Stomach smooth muscle (tissue), 2 donors: Measurements from ENCODE around the gene RNU1-2.
A peak's percentile ranks its signal among the peaks of the same experiment; 100 is the strongest.
"Not testable (repeated sequence)": the region's sequence is repeated elsewhere in the genome, so short reads cannot be mapped to it uniquely, and the experiment has no call there.

Experiments
- H3K27ac ChIP-seq: one replicate; pipeline ENCODE4 v1.7.0; 2013; ENCODE audit warnings: mild to moderate bottlenecking, low read length, inconsistent platforms
- H3K27me3 ChIP-seq, 2 donors: one replicate each; pipeline ENCODE4 v1.7.0; 2013; ENCODE audit warnings: low read length in 2 of 2; ENCODE audit not compliant: insufficient read depth in 2 of 2, control insufficient read depth in 1 of 2
- H3K36me3 ChIP-seq, 2 donors: one replicate each; pipeline ENCODE4 v1.7.0; 2013; ENCODE audit warnings: low read length in 2 of 2; ENCODE audit not compliant: control insufficient read depth in 2 of 2, insufficient read depth in 2 of 2
- H3K4me1 ChIP-seq: one replicate; pipeline ENCODE4 v1.7.0; 2013; ENCODE audit warnings: low read length; ENCODE audit not compliant: control insufficient read depth, insufficient read depth
- H3K4me3 ChIP-seq, 2 donors: one replicate each; pipeline ENCODE4 v1.7.0; 2013; ENCODE audit warnings: low read length in 2 of 2
- H3K9ac ChIP-seq, 2 donors: one replicate each; pipeline ENCODE4 v1.7.0; 2013; ENCODE audit warnings: low read length in 2 of 2, mild to moderate bottlenecking in 1 of 2
- H3K9me3 ChIP-seq, 2 donors: one replicate each; pipeline ENCODE4 v1.7.0; 2013; ENCODE audit warnings: low read length in 2 of 2; ENCODE audit not compliant: control insufficient read depth in 2 of 2
- donor health status: healthy.
- donor health status: Pancreatic carcinoma.

Gene RNU1-2

DNA sequence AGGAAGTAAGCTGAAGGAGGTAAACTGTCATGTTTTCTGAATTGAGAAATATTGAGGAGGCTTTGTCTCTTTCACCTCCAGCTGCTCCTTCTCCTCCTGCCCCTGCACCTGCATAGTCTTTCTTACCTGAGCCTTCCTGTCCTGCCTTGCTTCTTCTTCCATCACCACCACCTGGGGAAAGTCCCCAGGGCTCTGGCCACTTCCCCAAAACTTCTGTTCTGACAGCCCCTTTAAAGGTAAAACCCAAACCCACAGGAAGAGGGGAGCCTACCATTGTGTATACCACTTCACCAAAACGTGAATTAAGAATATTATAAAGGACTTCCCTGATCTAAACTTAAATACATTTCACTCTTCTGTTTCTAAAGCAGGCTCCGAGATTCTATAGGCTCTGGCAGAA, 5.6 kb downstream of the RNU1-2 start:
- not testable (repeated sequence) for H3K36me3 ChIP-seq, H3K27me3 ChIP-seq, H3K9me3 ChIP-seq, H3K4me3 ChIP-seq, H3K27ac ChIP-seq, H3K9ac ChIP-seq
- peaks cover 12% of the 10 kb centered on the region for H3K4me1 ChIP-seq

DNA sequence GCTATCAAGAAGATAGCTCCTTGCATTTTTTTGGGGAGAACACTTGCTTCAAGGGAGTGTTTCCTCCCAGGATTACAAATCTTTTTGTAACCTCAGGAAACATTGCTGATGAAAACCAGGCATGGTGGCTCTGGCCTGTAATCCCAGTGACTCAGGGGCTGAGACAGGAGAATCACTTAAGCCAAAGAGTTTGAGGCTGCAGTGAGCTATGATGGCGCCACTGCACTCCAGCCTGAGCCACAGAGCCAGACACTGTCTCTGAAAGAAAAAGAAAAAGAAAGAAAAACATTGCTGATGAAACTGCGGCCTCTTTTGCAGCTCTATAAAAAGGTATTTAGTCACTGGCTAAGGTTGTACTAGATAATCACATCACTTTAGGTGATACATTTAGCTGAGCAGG, 7.3 kb downstream of the RNU1-2 start:
- H3K27ac ChIP-seq, result peak overlapping the region; percentile 100
- H3K36me3 ChIP-seq, result no peaks in the 10 kb centered on the region
- no peaks in the 10 kb centered on the region for H3K27me3 ChIP-seq
- H3K4me3 ChIP-seq, result no peak overlapping the region
- H3K9ac ChIP-seq, result no peak overlapping the region
- H3K4me1 ChIP-seq, result peaks cover 11% of the 10 kb centered on the region
- H3K9me3 ChIP-seq, result no peaks in the 10 kb centered on the region

DNA sequence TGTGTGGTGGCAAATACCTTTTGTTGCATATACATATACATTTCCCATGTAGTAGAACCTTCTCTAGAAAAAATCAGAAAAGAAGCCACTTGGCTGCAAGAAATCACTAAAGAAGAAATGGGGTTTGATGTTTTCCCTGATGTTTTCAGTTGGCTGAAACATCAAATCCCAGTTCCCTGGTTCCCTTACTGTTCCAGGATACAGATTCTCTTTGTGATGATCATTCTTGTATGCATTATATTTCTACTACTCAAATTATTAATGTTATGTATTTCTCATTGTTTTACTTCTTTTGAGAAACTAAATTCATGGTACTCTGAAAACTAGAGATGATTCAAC, 7.6 kb downstream of the RNU1-2 start:
- Histone ChIP-seq H3K9me3 (no peaks in the 10 kb centered on the region), H3K36me3 (no peaks in the 10 kb centered on the region), H3K9ac (peak overlapping the region; percentile 97 to 100), H3K27me3 (no peaks in the 10 kb centered on the region), H3K4me3 (peak overlapping the region; percentile 85 to 89), H3K27ac (peak overlapping the region; percentile 100), H3K4me1 (peaks cover 11% of the 10 kb centered on the region)

DNA sequence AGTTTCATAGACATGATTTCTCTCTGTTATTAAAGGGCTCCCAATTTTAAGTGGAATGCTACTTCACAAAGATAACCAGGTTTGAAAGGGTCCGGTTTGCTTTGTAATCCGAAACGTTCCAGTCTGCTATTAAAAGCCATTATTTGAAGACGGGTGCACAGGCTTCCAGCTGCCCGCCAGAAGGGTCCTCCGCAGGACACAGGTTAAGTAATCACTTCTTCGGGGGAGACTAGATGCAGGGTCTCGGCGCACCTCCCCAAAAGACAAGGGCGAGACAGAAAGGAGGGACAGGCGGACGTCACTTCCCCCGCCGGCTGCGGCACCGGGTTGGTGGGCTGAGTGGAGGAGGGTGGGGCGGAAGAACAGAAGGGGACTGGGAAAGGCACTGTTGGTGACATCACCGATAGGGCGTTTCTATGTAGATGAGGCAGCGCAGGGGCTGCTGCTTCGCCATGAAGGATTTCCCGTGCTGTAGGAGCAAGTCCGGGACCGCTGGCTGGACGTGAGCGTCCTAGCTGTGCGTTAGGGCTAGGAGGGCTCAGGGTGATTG, 8.9 kb downstream of the RNU1-2 start:
- no peaks in the 10 kb centered on the region for H3K9me3 ChIP-seq
- peaks cover 11% of the 10 kb centered on the region for H3K4me1 ChIP-seq
- peak overlapping the region; percentile 100 for H3K27ac ChIP-seq
- peak overlapping the region; percentile 85 to 89 for H3K4me3 ChIP-seq
- H3K27me3 ChIP-seq, result no peaks in the 10 kb centered on the region
- no peaks in the 10 kb centered on the region for H3K36me3 ChIP-seq
- H3K9ac ChIP-seq, result peak overlapping the region; percentile 97 to 100

DNA sequence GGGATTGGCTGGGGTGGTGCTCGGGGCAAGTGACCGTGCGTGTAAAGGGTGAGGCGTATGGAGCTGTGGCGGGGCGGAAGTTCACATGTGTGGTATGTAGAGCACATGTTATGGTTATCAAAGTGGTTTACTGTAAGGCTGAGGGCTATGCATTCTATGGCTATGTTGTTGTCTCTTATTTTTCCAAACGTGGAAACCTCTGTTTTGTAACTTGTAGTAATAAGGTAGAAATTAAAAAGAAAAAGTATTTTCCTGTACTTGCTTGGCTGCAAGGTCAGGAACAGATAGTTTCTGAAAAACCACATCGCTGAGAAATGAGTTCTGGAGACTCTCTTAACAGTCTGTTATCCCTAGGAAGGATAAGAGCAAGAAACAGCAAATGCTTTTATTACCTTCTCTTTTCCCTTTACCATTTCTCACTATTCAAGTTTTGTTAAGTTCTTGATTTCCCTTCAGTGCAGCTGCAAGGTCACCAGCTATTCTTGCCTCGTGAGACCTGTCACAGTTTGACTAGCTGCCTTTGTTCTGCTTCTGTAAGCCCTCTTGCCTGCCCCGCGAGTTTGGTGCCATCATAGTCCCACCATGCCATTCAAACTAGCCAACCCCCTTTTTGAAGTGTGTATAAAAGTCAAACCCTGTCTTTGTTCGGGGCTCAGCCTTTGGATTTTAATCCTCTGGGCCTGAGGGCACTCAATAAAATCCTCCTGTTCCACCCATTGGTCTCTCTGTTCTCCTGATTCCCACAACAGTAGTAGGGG, 9.5 kb downstream of the RNU1-2 start:
- Histone ChIP-seq H3K36me3 (no peaks in the 10 kb centered on the region), H3K27ac (peak overlapping the region; percentile 100), H3K4me3 (peak overlapping the region; percentile 85 to 89), H3K27me3 (no peaks in the 10 kb centered on the region), H3K4me1 (peaks cover 11% of the 10 kb centered on the region), H3K9ac (peak overlapping the region; percentile 97 to 100), H3K9me3 (no peaks in the 10 kb centered on the region)

DNA sequence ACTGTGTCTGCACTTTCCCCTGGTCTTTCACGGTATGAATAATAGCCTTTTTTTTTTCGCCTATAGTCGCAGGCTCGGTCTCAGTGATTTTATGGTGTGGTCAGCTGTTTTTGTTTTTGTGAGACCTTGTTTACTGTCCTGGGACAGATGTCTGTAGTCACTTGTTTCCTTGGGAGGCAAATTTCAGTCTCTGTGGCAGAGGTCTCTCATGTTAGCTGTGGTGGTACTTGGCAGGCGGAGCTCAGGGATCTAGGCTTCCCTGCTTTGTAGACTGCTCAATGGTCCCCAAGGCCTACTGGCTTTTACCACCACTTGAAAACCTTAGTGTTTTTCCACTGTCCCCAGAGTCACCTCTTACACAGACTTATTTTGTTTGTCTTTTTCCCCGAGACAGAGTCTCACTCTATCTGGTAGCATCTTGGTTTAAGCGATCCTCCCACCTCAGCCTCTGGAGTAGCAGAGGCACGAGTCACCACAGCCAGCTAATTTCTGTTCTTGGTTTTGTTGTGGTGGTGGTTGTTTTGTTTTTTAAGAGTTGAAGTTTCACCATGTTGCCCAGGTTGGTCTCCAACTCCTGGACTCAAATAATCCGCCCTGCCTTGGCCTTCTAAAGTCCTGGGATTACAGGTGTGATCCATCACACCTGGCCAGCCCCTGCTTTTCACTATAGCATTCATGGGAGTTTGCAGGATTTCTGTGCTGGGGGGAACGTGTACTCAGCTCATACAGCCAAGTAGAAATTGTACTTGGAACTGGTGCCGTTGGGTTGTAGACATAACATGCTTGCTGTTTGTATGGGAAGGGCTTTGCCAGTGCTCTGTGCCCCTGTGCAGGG, 10.3 kb downstream of the RNU1-2 start:
- H3K9me3 ChIP-seq, result no peaks in the 10 kb centered on the region

DNA sequence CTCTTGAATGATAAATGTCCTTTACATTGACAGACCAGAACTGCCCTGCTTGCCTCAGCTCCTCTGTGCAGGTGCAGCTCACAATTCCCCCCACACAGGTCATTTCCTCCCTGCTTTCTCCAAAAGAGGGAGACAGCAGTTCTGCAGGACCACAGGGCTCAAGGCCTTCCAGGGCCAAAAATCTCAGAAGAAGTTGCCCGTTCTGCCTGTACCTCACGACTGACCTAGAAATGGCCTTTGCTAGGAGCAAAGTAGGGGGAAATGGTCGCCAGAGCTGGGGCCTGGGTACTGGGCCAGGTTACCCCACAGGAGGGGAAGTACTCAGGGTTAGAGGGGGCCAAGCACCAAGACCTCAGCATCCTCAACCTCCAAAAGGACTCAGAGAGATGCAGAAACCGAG, 11.1 kb downstream of the RNU1-2 start:
- H3K4me1 ChIP-seq, result peaks cover 11% of the 10 kb centered on the region
- H3K9ac ChIP-seq, result no peak overlapping the region
- H3K27me3 ChIP-seq, result no peaks in the 10 kb centered on the region
- no peaks in the 10 kb centered on the region for H3K9me3 ChIP-seq
- peak overlapping the region; percentile 100 for H3K27ac ChIP-seq
- no peaks in the 10 kb centered on the region for H3K36me3 ChIP-seq
- H3K4me3 ChIP-seq, result no peak overlapping the region

More for the DNA sequence above, 10.3 kb downstream of the RNU1-2 start:
- no peaks in the 10 kb centered on the region for H3K36me3 ChIP-seq
- H3K9ac ChIP-seq, result no peak overlapping the region
- H3K4me3 ChIP-seq, result peak overlapping the region in 1 of 2 donors; percentile 15
- peaks cover 11% of the 10 kb centered on the region for H3K4me1 ChIP-seq
- H3K27me3 ChIP-seq, result no peaks in the 10 kb centered on the region
- peak overlapping the region; percentile 100 for H3K27ac ChIP-seq

DNA sequence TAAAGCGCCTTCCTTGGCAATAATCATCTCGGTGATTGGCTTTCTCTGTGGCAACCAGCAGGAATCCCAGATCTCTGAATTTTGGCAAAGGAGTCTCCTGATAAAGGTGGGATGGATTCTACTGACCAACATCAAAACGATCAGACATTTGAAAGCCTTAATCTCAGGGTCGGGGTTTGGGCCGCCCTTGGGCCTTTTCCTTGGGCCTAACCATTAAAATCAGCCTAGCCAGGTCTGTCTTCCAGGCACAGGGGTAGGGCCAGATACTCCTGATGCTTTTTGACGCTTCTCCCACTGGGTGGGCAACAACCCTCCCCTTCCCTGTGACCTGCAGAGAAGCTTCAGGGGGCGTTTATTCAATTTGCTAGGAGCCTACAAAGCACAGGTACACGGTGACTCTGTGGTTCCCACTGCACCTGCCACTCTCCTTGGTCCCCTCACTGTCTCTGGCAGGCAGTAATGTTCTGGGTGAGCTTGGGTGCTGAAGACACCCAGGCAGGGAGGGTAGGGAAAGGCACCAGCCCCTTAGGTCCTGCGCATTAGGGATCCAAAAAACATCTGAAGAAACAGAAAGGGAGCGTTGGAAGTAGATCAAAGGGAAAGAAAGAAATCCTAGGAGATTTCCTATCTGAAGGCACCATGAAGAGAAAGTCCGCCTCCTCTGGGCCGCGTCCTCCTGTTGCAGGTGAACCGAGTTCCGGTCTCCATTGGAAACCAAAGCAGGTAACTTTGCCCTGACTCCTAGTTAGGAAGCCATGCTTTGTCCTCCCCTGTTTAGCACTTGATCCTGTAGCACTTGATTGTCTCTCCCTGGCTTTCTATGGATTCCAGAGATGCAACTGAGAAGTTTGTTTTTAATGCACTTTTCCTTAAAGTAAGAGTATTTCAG, 12.3 kb downstream of the RNU1-2 start:
- Histone ChIP-seq H3K4me3 (no peak overlapping the region), H3K9me3 (no peaks in the 10 kb centered on the region), H3K9ac (peak overlapping the region in 1 of 2 donors; percentile 5), H3K4me1 (peaks cover 14% of the 10 kb centered on the region), H3K27me3 (no peaks in the 10 kb centered on the region), H3K27ac (peak overlapping the region; percentile 46), H3K36me3 (no peaks in the 10 kb centered on the region)

DNA sequence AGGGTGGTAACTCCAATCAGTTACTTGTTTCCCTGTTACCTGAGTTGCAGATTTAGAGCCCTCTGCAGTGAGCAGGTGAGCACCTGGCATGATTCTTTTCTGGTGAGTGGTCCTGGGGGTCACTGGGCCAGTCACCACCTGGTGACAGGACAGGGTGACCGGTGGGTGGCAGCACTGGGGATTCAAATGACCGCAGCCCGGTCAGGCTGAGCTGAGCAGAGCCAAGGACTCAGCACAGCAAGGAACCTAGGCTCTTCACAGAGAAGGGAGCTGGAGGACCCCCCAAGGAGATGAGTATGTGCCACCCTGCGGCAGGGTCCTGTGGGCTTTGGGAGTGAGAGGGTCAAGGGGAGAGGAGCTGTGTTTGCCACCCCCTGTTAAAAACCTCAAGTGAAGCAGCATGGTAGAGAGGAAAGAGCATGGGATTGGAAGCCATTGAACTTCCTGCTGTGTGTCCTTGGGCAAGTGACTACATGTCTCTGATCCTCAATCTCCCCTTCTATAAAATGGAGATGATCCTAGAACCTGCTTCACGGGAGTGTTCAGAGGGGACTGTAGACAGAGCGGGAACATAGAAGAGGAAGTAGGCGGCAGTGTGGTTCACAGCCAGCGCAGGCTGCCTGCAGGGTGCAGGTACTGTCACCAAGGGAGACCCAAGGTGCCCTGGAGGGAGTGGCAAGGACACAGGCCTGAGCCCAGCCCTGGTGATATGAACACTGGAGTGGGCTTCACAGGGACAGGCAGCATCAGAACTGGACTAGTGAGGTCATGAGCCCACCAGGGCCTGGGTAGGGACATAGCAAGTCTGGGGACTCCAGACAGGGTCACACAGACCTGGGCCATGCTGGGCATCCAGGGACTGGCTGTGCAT, 16.3 kb downstream of the RNU1-2 start:
- H3K27ac ChIP-seq, H3K9ac ChIP-seq: not testable (repeated sequence)
- peaks cover 20% of the 10 kb centered on the region for H3K4me1 ChIP-seq

More for the DNA sequence above, 16.3 kb downstream of the RNU1-2 start:
- H3K36me3 ChIP-seq, H3K9me3 ChIP-seq, H3K4me3 ChIP-seq, H3K27me3 ChIP-seq: not testable (repeated sequence)
